ENCODE data around the gene SVIL.
A peak's percentile ranks its signal among the peaks of the same experiment; 100 is the strongest.
"Not testable (repeated sequence)": the region's sequence is repeated elsewhere in the genome, so short reads cannot be mapped to it uniquely, and the experiment has no call there.

The SVIL gene

DNA sequence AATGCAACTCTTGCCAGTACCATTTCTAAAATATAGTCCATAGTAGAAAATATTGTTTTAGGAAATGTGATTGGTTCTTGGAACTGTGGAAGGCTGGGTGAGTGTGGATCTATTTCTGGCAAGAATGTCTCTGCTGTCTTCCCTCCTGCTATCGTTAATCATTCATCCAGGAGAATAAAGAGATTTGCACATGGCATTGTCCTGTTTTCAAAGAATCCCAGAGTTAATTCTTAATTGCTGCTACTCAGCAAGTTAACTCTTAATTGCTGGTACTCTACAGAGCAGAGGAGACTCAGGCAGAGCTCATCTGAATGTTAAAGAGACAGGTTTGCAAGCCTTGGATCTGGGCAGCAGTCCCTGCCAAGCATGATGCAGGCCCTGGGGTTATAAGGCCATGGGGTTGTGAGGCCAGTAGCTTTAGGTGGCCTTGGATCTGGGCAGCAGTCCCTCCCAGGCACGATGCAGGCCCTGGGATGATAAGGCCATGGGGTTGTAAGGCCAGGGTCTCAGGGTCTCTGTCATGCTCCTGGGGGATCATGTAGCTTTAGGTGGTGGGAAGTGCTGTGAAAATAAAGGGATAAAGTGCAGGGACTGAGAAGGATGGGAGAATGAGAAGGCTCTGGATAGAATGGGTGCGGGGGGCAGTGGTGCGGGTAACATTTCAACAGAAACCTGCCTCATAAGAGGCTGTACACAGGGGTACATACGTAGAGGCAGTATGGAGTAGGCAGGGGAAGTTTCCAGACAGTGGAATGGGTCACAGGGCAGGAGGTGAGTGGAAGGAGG lies 162.3 kb downstream of the SVIL start:
- Mint-ChIP-seq H3K36me3 (ENCODE audit: low read depth) (peaks cover 71% of the 10 kb centered on the region), H3K4me1 (ENCODE audit: low read depth) (peaks cover 11% of the 10 kb centered on the region), H3K27ac (peak overlapping the region; percentile 61), H3K27me3 (no peaks in the 10 kb centered on the region), H3K4me3 (no peak overlapping the region), H3K9me3 (no peaks in the 10 kb centered on the region)
- DNase-seq, result no peak

DNA sequence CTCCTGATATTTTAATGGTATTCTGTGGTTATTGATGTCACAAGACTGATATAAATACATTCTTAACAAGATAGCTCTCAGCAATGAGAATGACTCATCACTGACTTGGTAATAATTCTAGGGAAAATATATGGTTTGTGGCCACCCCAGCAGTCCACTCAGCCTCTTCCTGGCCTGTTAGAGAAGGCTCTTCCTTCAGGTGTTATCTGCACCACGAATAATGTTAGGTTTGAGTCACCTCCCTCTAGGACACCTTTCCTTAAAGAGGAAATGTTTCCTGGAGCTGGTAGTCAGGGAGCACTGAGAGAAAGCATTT lies 163.3 kb downstream of the SVIL start:
- Mint-ChIP-seq H3K4me3 (no peak overlapping the region), H3K36me3 (ENCODE audit: low read depth) (peaks cover 78% of the 10 kb centered on the region), H3K4me1 (ENCODE audit: low read depth) (peaks cover 11% of the 10 kb centered on the region), H3K27me3 (no peaks in the 10 kb centered on the region), H3K9me3 (no peaks in the 10 kb centered on the region), H3K27ac (peak overlapping the region; percentile 61)
- DNase-seq, result no peak

DNA sequence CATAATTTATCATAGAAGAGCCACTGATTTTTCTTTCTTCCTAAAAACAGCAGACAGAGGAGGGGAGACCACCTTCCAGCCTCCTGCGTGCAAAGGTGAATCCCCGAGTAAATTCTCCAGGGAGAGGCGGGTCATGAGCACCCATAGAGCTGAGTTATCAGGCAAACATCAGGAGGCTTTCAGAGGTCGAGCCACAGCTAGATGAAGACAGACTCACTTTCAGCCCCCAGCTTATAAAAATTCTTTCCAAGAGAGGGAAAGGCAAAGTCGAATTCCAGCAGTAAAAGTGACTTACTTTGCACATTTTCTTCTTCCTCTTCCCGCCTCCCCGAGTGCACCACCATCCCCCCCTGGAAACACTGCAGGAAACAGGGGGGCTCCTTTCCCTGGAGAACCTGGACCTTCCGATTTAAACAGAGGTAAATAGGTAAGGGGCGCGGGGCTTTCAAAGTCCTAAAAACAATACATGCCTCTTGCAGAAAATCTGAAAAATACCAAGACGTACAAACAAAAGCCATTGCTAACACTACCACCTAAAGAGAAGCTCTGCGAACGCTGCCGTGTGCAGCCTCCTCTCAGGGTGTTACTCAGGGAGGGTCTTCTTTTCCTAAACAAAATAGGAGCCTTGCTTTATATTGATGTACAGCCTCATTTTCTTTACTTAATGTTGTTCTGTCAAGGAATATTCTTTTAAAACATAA lies 163.8 kb downstream of the SVIL start:
- no peaks in the 10 kb centered on the region for H3K27me3 Mint-ChIP-seq
- no peak for DNase-seq
- peaks cover 11% of the 10 kb centered on the region for H3K4me1 Mint-ChIP-seq (ENCODE audit: low read depth)
- H3K9me3 Mint-ChIP-seq, result no peaks in the 10 kb centered on the region
- H3K36me3 Mint-ChIP-seq (ENCODE audit: low read depth), result peaks cover 81% of the 10 kb centered on the region
- H3K27ac Mint-ChIP-seq, result peak overlapping the region; percentile 61
- no peak overlapping the region for H3K4me3 Mint-ChIP-seq

DNA sequence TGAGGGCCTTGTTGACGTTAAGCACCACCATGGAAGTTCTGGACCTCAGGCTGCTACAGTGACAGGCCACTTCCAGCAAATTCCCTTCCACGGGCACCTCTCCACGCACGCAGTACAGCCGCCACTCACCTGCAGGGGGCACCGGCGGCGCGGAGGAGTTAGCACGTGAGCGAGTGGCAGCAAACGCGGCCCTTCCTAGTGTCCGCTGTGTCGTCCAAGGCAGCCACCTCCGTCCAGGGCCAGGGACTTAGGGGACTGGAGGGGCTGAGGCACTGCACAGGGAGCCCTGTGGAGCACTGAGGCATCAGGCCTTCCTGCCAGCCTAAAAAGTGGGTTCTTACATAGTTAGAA lies 164.4 kb downstream of the SVIL start:
- Mint-ChIP-seq H3K4me3 (no peak overlapping the region), H3K27me3 (no peaks in the 10 kb centered on the region), H3K9me3 (no peaks in the 10 kb centered on the region), H3K27ac (peak overlapping the region; percentile 47), H3K4me1 (ENCODE audit: low read depth) (peaks cover 11% of the 10 kb centered on the region), H3K36me3 (ENCODE audit: low read depth) (peaks cover 81% of the 10 kb centered on the region)
- no peak for DNase-seq

DNA sequence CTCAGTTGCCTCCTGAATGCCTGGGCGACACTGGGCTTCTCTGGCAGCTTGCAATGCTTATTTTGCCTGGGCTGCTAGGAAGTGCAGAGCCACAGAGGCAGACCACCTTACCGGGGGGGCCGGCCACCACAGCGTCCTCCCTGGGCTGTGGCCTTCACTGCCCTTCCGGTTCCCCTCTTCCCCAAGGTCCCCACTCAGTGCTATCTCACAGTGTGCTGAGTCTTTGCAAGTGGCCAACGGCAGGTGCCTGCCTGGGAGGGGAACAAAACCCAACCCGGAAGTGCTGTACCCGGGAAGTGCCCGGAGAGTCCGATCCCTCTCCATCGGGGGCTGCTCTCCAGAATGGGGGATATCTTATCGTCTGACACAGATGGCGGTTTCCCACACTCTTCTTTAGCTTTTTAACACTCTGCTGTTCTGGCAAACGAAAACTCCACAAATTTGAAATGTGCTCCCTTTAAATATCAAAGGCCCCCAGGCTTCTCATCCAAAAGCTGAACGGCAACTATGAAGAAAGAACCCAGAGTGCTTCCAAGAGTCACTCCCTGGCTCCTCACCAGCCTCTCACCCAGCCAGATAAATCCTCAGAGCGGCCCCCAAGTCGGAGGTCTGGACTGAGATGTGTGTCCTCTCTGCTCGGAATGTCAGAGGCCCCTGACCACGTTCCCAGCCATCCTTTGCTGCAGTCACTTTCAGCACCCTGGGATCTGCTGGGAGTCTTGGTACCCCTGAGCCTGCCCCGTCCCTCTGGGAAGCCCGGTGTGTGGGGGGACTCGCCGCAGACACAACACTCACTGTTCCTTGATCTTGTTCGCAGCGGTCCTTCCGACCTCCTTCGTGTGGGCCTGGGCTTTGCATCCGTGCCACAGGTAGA lies 165.1 kb downstream of the SVIL start:
- H3K36me3 Mint-ChIP-seq (ENCODE audit: low read depth), result peaks cover 85% of the 10 kb centered on the region
- H3K9me3 Mint-ChIP-seq, result no peaks in the 10 kb centered on the region
- no peak overlapping the region for H3K4me3 Mint-ChIP-seq
- peaks cover 11% of the 10 kb centered on the region for H3K4me1 Mint-ChIP-seq (ENCODE audit: low read depth)
- peak overlapping the region; percentile 47 for H3K27ac Mint-ChIP-seq
- no peaks in the 10 kb centered on the region for H3K27me3 Mint-ChIP-seq
- DNase-seq, result no peak

DNA sequence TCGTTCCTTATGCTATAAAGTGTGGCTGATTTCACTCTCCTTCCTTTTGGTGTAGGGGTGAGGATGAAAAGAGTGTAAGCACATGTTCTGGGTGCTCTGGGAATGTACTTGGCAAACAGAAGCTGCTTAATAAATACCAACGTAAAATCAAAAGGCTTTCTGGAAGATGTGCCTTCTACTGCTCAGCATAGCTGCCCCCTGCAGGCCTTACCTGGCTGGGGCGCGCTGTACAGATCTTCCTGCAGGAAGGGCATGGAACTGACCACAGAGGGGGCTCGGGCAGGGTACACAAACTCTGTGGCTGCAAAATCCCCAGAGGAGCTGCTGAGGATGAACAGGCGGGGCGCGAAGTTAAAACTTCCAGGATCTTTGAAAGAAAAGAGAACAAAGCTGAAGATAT lies 169.4 kb downstream of the SVIL start:
- H3K9me3 Mint-ChIP-seq, result peaks cover 7% of the 10 kb centered on the region
- H3K4me3 Mint-ChIP-seq, result no peak overlapping the region
- DNase-seq, result no peak
- no peak overlapping the region for H3K27ac Mint-ChIP-seq
- peaks cover 87% of the 10 kb centered on the region for H3K36me3 Mint-ChIP-seq (ENCODE audit: low read depth)
- no peaks in the 10 kb centered on the region for H3K27me3 Mint-ChIP-seq
- H3K4me1 Mint-ChIP-seq (ENCODE audit: low read depth), result no peaks in the 10 kb centered on the region

DNA sequence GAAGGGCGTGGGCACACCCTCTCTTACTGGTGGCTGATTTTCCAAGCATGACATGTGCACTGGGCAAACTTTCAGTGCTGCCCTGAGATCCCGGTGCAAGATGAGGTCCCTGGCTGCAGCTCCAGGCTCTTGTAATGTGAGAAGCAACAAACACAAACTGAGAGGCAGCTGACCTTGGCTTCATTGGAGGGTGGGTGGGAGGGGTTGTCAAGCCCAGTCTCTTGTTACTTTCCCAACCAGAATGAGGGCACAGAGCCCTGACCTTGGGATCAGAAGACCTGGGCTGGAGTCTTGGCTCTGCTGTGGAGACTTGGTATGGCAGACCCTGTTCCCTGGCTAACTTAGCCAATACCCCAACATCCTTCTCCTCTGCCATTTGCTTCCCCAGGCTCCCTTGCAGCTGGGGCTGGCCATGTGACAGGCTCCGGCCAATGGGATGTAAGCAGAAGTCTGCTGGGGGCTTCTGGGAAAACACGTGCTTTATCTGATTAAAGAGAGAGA lies 170.1 kb downstream of the SVIL start:
- H3K36me3 Mint-ChIP-seq (ENCODE audit: low read depth), result peaks cover 87% of the 10 kb centered on the region
- H3K4me3 Mint-ChIP-seq; DNase-seq; H3K27ac Mint-ChIP-seq; H3K27me3 Mint-ChIP-seq; H3K4me1 Mint-ChIP-seq (ENCODE audit: low read depth): not testable (repeated sequence)
- peaks cover 11% of the 10 kb centered on the region for H3K9me3 Mint-ChIP-seq

DNA sequence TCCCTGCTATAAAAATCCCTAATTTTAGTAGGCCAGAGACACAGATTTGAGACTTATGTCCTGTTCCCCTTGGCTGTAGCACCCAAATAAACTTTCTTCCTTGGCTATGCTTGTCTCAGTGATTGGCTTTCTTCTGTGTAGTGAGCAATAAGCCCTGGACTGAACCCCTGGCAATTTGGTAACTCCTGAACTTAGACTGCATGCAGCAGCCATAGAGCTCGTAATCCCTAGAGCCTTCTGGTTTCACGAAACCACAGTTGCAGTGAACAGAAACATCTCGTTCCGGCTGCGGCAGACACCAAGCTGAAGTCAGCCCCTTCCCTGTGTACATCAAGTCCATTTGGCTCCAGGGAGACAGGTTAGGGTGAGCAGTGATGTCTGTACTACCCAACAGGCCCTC lies 173.7 kb downstream of the SVIL start:
- DNase-seq, result no peak
- peaks cover 2% of the 10 kb centered on the region for H3K4me1 Mint-ChIP-seq (ENCODE audit: low read depth)
- H3K36me3 Mint-ChIP-seq (ENCODE audit: low read depth), result peaks cover 84% of the 10 kb centered on the region
- H3K27ac Mint-ChIP-seq, result no peak overlapping the region
- H3K9me3 Mint-ChIP-seq, result peaks cover 11% of the 10 kb centered on the region
- H3K27me3 Mint-ChIP-seq, result no peaks in the 10 kb centered on the region
- H3K4me3 Mint-ChIP-seq, result no peak overlapping the region

DNA sequence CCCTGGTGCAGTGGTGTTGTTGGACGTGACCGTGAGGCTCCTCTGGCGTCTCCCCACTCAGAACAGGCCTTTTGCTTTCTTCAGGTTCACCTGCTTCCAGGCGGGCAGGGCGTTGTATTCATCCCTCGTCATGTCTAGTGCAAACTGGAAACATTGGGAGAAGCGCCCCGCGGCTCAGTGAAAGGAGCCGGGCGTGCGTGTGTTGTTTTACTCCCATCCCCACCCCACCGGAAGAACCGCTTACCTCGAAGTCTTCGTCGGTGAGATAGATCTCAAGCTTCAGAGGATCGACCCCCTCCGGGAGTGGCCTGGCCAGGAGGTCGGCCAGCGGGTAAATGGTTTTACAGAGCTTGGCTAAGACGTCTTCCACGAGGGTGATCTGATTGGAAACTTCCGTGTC lies 176.6 kb downstream of the SVIL start:
- peaks cover 72% of the 10 kb centered on the region for H3K36me3 Mint-ChIP-seq (ENCODE audit: low read depth)
- H3K27ac Mint-ChIP-seq; H3K4me3 Mint-ChIP-seq; H3K4me1 Mint-ChIP-seq (ENCODE audit: low read depth); DNase-seq; H3K27me3 Mint-ChIP-seq: not testable (repeated sequence)
- peaks cover 11% of the 10 kb centered on the region for H3K9me3 Mint-ChIP-seq

DNA sequence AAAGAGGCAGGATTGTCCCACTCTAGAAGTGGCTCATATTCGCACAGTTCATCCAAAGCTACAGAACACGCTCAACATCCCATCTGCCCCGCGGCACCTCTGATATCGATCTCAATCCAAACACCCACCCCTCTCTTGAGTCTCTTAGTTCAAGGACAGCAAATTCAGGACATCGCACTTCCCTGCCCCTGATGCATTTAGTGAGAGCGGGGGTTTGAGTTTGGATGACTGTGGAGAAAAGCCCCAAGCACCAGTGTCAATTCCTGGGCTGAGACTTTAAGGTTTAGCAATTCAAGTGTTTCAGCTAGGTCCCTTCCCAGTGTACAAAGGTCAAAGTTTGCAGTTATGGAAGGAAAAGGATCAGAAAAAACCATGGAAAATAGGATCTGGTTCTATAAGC lies 179.7 kb downstream of the SVIL start:
- DNase-seq, result no peak
- peaks cover under 1% of the 10 kb centered on the region for H3K9me3 Mint-ChIP-seq
- peaks cover 2% of the 10 kb centered on the region for H3K4me1 Mint-ChIP-seq (ENCODE audit: low read depth)
- peaks cover 43% of the 10 kb centered on the region for H3K36me3 Mint-ChIP-seq (ENCODE audit: low read depth)
- no peaks in the 10 kb centered on the region for H3K27me3 Mint-ChIP-seq
- no peak overlapping the region for H3K27ac Mint-ChIP-seq
- H3K4me3 Mint-ChIP-seq, result no peak overlapping the region

DNA sequence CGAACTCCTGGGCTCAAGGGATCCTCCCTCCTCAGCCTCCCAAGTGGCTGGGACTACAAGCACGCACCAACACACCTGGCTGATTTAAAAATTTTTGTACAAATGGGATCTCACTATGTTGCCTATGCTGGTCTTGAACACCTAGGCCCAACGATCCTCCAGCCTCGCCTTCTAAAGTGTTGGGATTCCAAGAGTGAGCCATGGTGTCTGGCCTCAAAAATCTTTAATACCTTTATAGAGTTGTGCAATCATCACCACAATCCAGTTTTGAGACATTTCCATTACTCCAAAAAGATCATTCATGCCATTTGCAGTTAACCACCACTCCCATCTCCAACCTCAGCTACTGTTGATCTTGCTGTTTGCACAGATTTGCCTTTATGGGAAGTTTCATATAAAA lies 180.5 kb downstream of the SVIL start:
- Mint-ChIP-seq H3K9me3 (no peaks in the 10 kb centered on the region), H3K27me3 (no peaks in the 10 kb centered on the region), H3K27ac (no peak overlapping the region), H3K4me3 (no peak overlapping the region), H3K4me1 (ENCODE audit: low read depth) (no peaks in the 10 kb centered on the region), H3K36me3 (ENCODE audit: low read depth) (peaks cover 36% of the 10 kb centered on the region)
- no peak for DNase-seq

DNA sequence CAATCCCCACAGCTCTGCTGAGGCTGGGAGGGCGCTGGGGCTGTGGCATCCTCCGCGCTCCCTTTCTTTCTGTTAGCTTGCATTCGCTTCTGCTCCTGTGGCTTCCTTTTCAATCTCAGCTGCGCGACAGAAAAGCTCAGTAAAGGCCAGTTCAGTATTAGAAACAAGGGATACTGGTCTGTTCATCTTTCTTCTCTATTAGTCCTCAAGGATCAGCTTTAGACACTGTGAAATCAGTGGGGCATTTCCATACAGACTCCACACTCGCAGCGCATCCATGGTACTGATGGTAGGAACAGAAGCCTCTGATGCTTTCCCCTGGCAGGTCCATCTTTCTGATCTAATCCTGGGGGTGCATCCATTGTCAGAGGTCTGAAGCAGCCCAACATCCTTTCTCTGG lies 182.2 kb downstream of the SVIL start:
- DNase-seq, result no peak
- H3K36me3 Mint-ChIP-seq (ENCODE audit: low read depth), result peaks cover 24% of the 10 kb centered on the region
- H3K4me3 Mint-ChIP-seq, result no peak overlapping the region
- no peaks in the 10 kb centered on the region for H3K27me3 Mint-ChIP-seq
- H3K4me1 Mint-ChIP-seq (ENCODE audit: low read depth), result peaks cover 3% of the 10 kb centered on the region
- no peak overlapping the region for H3K27ac Mint-ChIP-seq
- H3K9me3 Mint-ChIP-seq, result no peaks in the 10 kb centered on the region

DNA sequence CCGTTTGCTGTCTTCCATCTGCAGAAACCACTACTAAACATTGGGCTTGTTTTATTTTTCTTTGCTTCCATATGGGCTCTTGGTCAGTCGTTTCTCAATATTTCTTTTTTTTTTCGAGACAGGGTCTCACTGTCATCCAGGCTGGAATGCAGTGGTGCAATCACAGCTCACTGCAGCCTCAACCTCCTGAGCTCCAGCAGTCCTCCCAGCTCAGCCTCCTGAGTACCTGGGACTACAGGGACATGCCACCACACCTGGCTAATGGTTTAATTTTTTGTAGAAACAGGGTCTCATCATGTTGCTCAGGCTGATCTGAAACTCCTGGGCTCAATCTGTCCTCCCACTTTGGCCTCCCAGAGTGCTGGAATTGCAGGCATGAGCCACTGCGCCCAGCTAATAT lies 182.8 kb downstream of the SVIL start:
- H3K4me3 Mint-ChIP-seq, result no peak overlapping the region
- H3K9me3 Mint-ChIP-seq, result no peaks in the 10 kb centered on the region
- H3K27me3 Mint-ChIP-seq, result no peaks in the 10 kb centered on the region
- DNase-seq, result no peak
- H3K36me3 Mint-ChIP-seq (ENCODE audit: low read depth), result peaks cover 19% of the 10 kb centered on the region
- no peak overlapping the region for H3K27ac Mint-ChIP-seq
- peaks cover 3% of the 10 kb centered on the region for H3K4me1 Mint-ChIP-seq (ENCODE audit: low read depth)

DNA sequence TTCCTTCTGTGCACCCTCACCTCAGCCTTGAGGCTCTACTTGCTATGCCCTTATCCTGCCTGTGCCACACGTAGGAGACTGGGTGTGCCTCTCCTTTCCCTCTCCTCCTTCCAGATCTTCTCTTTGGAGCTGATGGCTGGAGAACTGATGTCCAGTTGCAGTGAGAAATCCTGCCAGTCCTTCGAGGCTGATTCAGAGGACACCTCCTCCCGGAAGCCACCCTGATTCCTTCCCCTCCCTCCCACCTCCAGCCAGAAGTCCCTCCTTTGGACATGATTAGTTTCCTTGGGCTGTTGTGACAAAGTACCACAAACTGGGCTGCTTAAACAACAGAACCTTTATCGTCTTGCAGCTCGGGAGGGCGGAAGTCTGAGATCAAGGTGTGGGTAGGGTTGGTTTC lies 184.4 kb downstream of the SVIL start:
- Mint-ChIP-seq H3K4me1 (ENCODE audit: low read depth) (peaks cover 10% of the 10 kb centered on the region), H3K36me3 (ENCODE audit: low read depth) (peaks cover 8% of the 10 kb centered on the region), H3K27me3 (no peaks in the 10 kb centered on the region), H3K4me3 (no peak overlapping the region), H3K9me3 (no peaks in the 10 kb centered on the region), H3K27ac (no peak overlapping the region)
- no peak for DNase-seq
